Measurements from ENCODE around the gene SUPT20HL1.
"Not testable (repeated sequence)": the region's sequence is repeated elsewhere in the genome, so short reads cannot be mapped to it uniquely, and the experiment has no call there.

The SUPT20HL1 gene

GRCh38 chrX:24341795-24342194 lies 18.6 kb upstream of the SUPT20HL1 start:
- peak; percentile 77 for DNase-seq (ENCODE audit: low read depth)
- H3K4me3 ChIP-seq (ENCODE audit: low read length): no peak overlapping the region
- no peak for TF ChIP-seq CTCF (conservative IDR thresholded peaks at IDR 0.05; ENCODE audit: low read length)

GRCh38 chrX:24343719-24344118 lies 16.7 kb upstream of the SUPT20HL1 start:
- DNase-seq (ENCODE audit: low read depth): no peak
- no peak for TF ChIP-seq CTCF (conservative IDR thresholded peaks at IDR 0.05; ENCODE audit: low read length)
- no peak overlapping the region for H3K4me3 ChIP-seq (ENCODE audit: low read length)

GRCh38 chrX:24347881-24348280 lies 12.6 kb upstream of the SUPT20HL1 start:
- no peak for TF ChIP-seq CTCF (conservative IDR thresholded peaks at IDR 0.05; ENCODE audit: low read length)
- H3K4me3 ChIP-seq (ENCODE audit: low read length): no peak overlapping the region
- no peak for DNase-seq (ENCODE audit: low read depth)

- no peak overlapping the region for H3K4me3 ChIP-seq (ENCODE audit: low read length)
- TF ChIP-seq CTCF (conservative IDR thresholded peaks at IDR 0.05; ENCODE audit: low read length): no peak
- DNase-seq (ENCODE audit: low read depth): no peak
These were observed 10.2 kb upstream of the SUPT20HL1 start for GRCh38 chrX:24350217-24350616.

GRCh38 chrX:24355095-24355494 lies 5.3 kb upstream of the SUPT20HL1 start:
- DNase-seq (ENCODE audit: low read depth): no peak
- no peak for TF ChIP-seq CTCF (conservative IDR thresholded peaks at IDR 0.05; ENCODE audit: low read length)
- H3K4me3 ChIP-seq (ENCODE audit: low read length): no peak overlapping the region

- DNase-seq (ENCODE audit: low read depth): no peak
- no peak overlapping the region for H3K4me3 ChIP-seq (ENCODE audit: low read length)
- no peak for TF ChIP-seq CTCF (conservative IDR thresholded peaks at IDR 0.05; ENCODE audit: low read length)
These were observed 3.3 kb upstream of the SUPT20HL1 start for GRCh38 chrX:24357106-24357505.

- DNase-seq (ENCODE audit: low read depth); H3K4me3 ChIP-seq (ENCODE audit: low read length): not testable (repeated sequence)
These were observed 1.8 kb downstream of the SUPT20HL1 start for GRCh38 chrX:24362089-24362745.

- H3K4me3 ChIP-seq (ENCODE audit: low read length); DNase-seq (ENCODE audit: low read depth): not testable (repeated sequence)
These were observed 3.2 kb downstream of the SUPT20HL1 start for GRCh38 chrX:24363432-24364181.

Measured in AG10803 (cell line).